H1 (cell line): Measurements from ENCODE around the gene THSD1. TPM values are rescaled to one million over a fixed set of nuclear protein-coding genes. Genes with fewer than 3 reads are reported as not detected.

Experiments
- CREB1 ChIP-seq: IDR thresholded peaks from 2 replicates; pipeline ENCODE4 v1.6.1; 2012; ENCODE audit warnings: inconsistent platforms
- EGR1 ChIP-seq: IDR thresholded peaks from 2 replicates; pipeline ENCODE4 v1.6.1; 2011; ENCODE audit warnings: low read depth, low read length, borderline replicate concordance
- EP300 ChIP-seq, 2 experiments: IDR thresholded peaks; 1 replicate in 1 of 2; 2 replicates in 1 of 2; pipeline ENCODE4 v1.6.1; 2011 to 2012; ENCODE audit warnings: low read depth in 2 of 2, low read length in 2 of 2, mild to moderate bottlenecking in 2 of 2, borderline replicate concordance in 1 of 2, inconsistent platforms in 1 of 2, moderate library complexity in 1 of 2
- FOSL1 ChIP-seq: IDR thresholded peaks from 2 replicates; pipeline ENCODE4 v1.6.1; 2011; ENCODE audit warnings: mild to moderate bottlenecking, low read depth, low read length, moderate library complexity; ENCODE audit not compliant: insufficient read depth
- GABPA ChIP-seq: IDR thresholded peaks from 2 replicates; pipeline ENCODE4 v1.6.1; 2011; ENCODE audit warnings: mild to moderate bottlenecking, low read length, moderate library complexity, borderline replicate concordance; ENCODE audit not compliant: insufficient read depth
- PHF8 ChIP-seq: fragments of 200-600 bp; sonication (generic); conservative IDR thresholded peaks from 2 replicates; pipeline ENCODE4 v1.7.1; 2012; ENCODE audit warnings: low read depth, mild to moderate bottlenecking, inconsistent platforms, low read length, moderate library complexity
- RAD21 ChIP-seq, 2 experiments: IDR thresholded peaks in 1 of 2; conservative IDR thresholded peaks in 1 of 2; 2 replicates each; pipeline ENCODE4 v1.6.1; 2011; ENCODE audit warnings: low read depth in 2 of 2, low read length in 2 of 2, improper control_type of control experiment in 1 of 2, inconsistent platforms in 1 of 2, mild to moderate bottlenecking in 1 of 2, moderate library complexity in 1 of 2
- RXRA ChIP-seq: IDR thresholded peaks from 2 replicates; pipeline ENCODE4 v1.6.1; 2011; ENCODE audit warnings: low read depth, mild to moderate bottlenecking, low read length, moderate library complexity; ENCODE audit not compliant: insufficient read depth
- SIN3A ChIP-seq, 2 experiments: IDR thresholded peaks in 1 of 2; conservative IDR thresholded peaks in 1 of 2; 2 replicates each; pipeline ENCODE4 v1.6.1; 2011 to 2012; ENCODE audit warnings: low read length in 2 of 2, improper control_type of control experiment in 1 of 2, low read depth in 1 of 2, mild to moderate bottlenecking in 1 of 2
- SP1 ChIP-seq: IDR thresholded peaks from 2 replicates; pipeline ENCODE4 v1.6.1; 2011; ENCODE audit warnings: low read depth, low read length
- SP2 ChIP-seq: IDR thresholded peaks from 2 replicates; pipeline ENCODE4 v1.6.1; 2012; ENCODE audit warnings: mild to moderate bottlenecking, low read length, inconsistent platforms
- TBP ChIP-seq: IDR thresholded peaks from 2 replicates; pipeline ENCODE4 v1.6.1; 2011; ENCODE audit warnings: low read depth, low read length, improper control_type of control experiment
- TCF12 ChIP-seq: IDR thresholded peaks from 2 replicates; pipeline ENCODE4 v1.6.1; 2011; ENCODE audit warnings: low read depth, mild to moderate bottlenecking, low read length
- TEAD4 ChIP-seq: IDR thresholded peaks from 2 replicates; pipeline ENCODE4 v1.6.1; 2012; ENCODE audit warnings: low read depth, low read length, inconsistent platforms, mixed read lengths
- YY1 ChIP-seq: IDR thresholded peaks from 2 replicates; pipeline ENCODE4 v1.6.1; 2011; ENCODE audit warnings: low read depth, mild to moderate bottlenecking, low read length
- polyA plus RNA-seq, 7 experiments: library from polyadenylated mRNA; depleted of rRNA in 3 of 7; stranded (reverse) in 5 of 7; unstranded in 2 of 7; fragments of >200 nt in 5 of 7; fragments of 200-250 nt in 2 of 7; gene quantifications; 1 replicate in 5 of 7; 2 replicates in 1 of 7; 4 replicates in 1 of 7; pipeline versions ENCODE4 v1.2.1 to v1.2.3, GENCODE V29; 2011 to 2013; ENCODE audit warnings: missing spikeins in 2 of 7, mixed read lengths in 2 of 7
- total RNA-seq: library from RNA; stranded (reverse); fragmentation: NEBNext Ultra II Directional; extraction: Animal tissue kit (Norgen Biotek cat#: 25700); gene quantifications from 2 replicates; pipeline ENCODE4 v1.2.1, GENCODE V29; 2021
- TF ChIP-seq, protein P1 (sequence below), 3 experiments: IDR thresholded peaks; 1 replicate in 2 of 3; 2 replicates in 1 of 3; pipeline versions ENCODE4 v1.5.1 to v1.6.1; 2011; ENCODE audit warnings: low read length in 3 of 3, mild to moderate bottlenecking in 3 of 3, inconsistent platforms in 2 of 3, low read depth in 1 of 3, moderate library complexity in 1 of 3; ENCODE audit not compliant: insufficient read depth in 1 of 3; ENCODE audit errors: control extremely low read depth in 1 of 3
- TF ChIP-seq, protein P2 (sequence below): IDR thresholded peaks from 2 replicates; pipeline ENCODE4 v1.6.1; 2012; ENCODE audit warnings: inconsistent platforms
- TF ChIP-seq, protein P3 (sequence below): IDR thresholded peaks from 2 replicates; pipeline ENCODE4 v1.6.1; 2012; ENCODE audit warnings: low read length, inconsistent platforms

Gene THSD1
- total and polyA plus RNA-seq, 2 of the 8 experiments (the other 6 are each of a cell fraction or from before 2014, with no cell fraction given): 0.17 to 0.35 TPM

DNA sequence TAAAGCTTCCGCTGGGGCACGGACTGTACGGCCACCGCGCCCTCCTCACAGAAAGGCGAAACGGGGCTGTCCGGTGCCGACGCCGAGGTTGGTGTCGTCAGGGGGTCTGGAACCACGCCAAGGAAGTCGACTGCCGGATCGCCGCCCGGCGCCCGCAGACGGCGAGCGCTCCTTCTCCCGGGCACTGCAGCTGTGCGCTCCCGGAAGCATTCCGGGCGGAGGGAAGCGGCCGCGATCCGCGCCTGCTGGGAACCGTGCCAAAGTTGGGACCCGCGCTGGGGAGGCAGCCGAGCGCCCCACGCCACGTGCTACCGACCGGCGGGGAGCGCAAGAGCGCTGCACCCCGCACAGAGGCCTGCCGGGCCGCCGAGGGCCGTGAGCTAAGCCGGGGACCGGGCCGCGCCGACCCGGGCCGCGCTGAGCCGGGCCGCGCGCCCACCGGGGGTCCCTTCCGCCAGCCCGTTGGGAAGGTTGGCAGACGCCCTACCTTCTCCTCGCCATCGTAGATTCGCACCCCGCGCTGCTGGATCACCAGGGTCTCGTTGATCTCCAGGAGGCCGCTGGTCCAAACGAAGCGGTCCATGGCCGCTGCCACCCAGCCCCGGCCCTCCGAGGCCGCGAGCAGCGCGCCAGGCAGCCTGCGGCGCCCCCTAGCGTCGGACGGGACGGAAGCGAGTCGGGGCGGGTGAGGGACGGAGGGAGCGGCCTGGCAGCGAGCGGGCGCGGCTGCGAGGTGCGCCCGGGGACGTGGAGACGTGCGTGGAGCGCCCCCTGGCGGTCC lies 44.2 kb upstream of the THSD1 start, which contains the start of gene VPS36 (continued):
- TF ChIP-seq, protein P1, sequence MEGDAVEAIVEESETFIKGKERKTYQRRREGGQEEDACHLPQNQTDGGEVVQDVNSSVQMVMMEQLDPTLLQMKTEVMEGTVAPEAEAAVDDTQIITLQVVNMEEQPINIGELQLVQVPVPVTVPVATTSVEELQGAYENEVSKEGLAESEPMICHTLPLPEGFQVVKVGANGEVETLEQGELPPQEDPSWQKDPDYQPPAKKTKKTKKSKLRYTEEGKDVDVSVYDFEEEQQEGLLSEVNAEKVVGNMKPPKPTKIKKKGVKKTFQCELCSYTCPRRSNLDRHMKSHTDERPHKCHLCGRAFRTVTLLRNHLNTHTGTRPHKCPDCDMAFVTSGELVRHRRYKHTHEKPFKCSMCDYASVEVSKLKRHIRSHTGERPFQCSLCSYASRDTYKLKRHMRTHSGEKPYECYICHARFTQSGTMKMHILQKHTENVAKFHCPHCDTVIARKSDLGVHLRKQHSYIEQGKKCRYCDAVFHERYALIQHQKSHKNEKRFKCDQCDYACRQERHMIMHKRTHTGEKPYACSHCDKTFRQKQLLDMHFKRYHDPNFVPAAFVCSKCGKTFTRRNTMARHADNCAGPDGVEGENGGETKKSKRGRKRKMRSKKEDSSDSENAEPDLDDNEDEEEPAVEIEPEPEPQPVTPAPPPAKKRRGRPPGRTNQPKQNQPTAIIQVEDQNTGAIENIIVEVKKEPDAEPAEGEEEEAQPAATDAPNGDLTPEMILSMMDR (IDR thresholded peaks at IDR 0.05; ENCODE audit: control extremely low read depth in 1 of 3, insufficient read depth in 1 of 3, low read depth in 1 of 3, low read length in 3 of 3): peak; percentile 89 to 99 (median 98)
- TF ChIP-seq PHF8 (peak; percentile 96), TEAD4 (peak; percentile 20), TCF12 (0 out of 2 replicates have a peak, but pooled peaks have one; percentile 27), SP1 (no peak), TBP (peak; percentile 37), EP300 (IDR thresholded peaks at IDR 0.05; ENCODE audit: borderline replicate concordance in 1 of 2, low read depth in 2 of 2, low read length in 2 of 2) (peak in 1 of 2 experiments; percentile 18; a peak in 1 of 3 replicates), EGR1 (no peak), GABPA (peak; percentile 79; the same call in 1 of the 2 replicates), FOSL1 (no peak), RAD21 (IDR thresholded peaks at IDR 0.05 in 1 of 2, conservative IDR thresholded peaks at IDR 0.05 in 1 of 2; ENCODE audit: low read depth in 2 of 2, low read length in 2 of 2) (peak; percentile 77 to 94), CREB1 (peak; percentile 69), YY1 (peak; percentile 93), RXRA (no peak), SP2 (no peak), SIN3A (conservative IDR thresholded peaks at IDR 0.05 in 1 of 2, IDR thresholded peaks at IDR 0.05 in 1 of 2; ENCODE audit: low read depth in 1 of 2, low read length in 2 of 2) (peak in 1 of 2 experiments; percentile 53; a peak in 2 of 4 replicates)
- TF ChIP-seq, protein P2, sequence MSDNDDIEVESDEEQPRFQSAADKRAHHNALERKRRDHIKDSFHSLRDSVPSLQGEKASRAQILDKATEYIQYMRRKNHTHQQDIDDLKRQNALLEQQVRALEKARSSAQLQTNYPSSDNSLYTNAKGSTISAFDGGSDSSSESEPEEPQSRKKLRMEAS: peak; percentile 68; the same call in 1 of the 2 replicates
- TF ChIP-seq, protein P3, sequence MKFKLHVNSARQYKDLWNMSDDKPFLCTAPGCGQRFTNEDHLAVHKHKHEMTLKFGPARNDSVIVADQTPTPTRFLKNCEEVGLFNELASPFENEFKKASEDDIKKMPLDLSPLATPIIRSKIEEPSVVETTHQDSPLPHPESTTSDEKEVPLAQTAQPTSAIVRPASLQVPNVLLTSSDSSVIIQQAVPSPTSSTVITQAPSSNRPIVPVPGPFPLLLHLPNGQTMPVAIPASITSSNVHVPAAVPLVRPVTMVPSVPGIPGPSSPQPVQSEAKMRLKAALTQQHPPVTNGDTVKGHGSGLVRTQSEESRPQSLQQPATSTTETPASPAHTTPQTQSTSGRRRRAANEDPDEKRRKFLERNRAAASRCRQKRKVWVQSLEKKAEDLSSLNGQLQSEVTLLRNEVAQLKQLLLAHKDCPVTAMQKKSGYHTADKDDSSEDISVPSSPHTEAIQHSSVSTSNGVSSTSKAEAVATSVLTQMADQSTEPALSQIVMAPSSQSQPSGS: no peak
